Hepatocyte (in vitro differentiated cells): ENCODE data around the gene POLR3H.

Experiments used
- CTCF ChIP-seq: fragments of 200-600 bp; sonication (generic); IDR thresholded peaks from 2 replicates; pipeline ENCODE4 v1.5.1; 2016; ENCODE audit warnings: antibody characterized with exemption, mild to moderate bottlenecking; ENCODE audit not compliant: poor library complexity
- EZH2 ChIP-seq: fragments of 200-600 bp; sonication (generic); IDR thresholded peaks from 2 replicates; pipeline ENCODE4 v1.6.1; 2016; ENCODE audit warnings: antibody characterized with exemption, mild to moderate bottlenecking, borderline replicate concordance
- EZH2phosphoT487 ChIP-seq: fragments of 200-600 bp; sonication (generic); IDR thresholded peaks from one replicate; pipeline ENCODE4 v1.6.1; 2018; ENCODE audit warnings: antibody characterized with exemption, mild to moderate bottlenecking, low read depth, moderate library complexity; ENCODE audit not compliant: unreplicated experiment, severe bottlenecking

- TF ChIP-seq CTCF (no peak), EZH2phosphoT487 (no peak), EZH2 (no peak)
Observed at GRCh38 chr22:41551877-41552582, 7.8 kb upstream of the POLR3H start.
